H1 (cell line): Measurements from ENCODE around the gene NR3C2.

Source experiments
- CREB1 ChIP-seq: IDR thresholded peaks from 2 replicates; pipeline ENCODE4 v1.6.1; 2012; ENCODE audit warnings: inconsistent platforms
- GABPA ChIP-seq: IDR thresholded peaks from 2 replicates; pipeline ENCODE4 v1.6.1; 2011; ENCODE audit warnings: mild to moderate bottlenecking, low read length, moderate library complexity, borderline replicate concordance; ENCODE audit not compliant: insufficient read depth
- POLR2A ChIP-seq, 2 experiments: IDR thresholded peaks; 1 replicate in 1 of 2; 2 replicates in 1 of 2; pipeline ENCODE4 v1.6.1; 2011; ENCODE audit warnings: low read depth in 2 of 2, low read length in 2 of 2, mild to moderate bottlenecking in 2 of 2; ENCODE audit errors: control extremely low read depth in 1 of 2
- POLR2AphosphoS5 ChIP-seq: IDR thresholded peaks from 2 replicates; pipeline ENCODE4 v1.6.1; 2011; ENCODE audit warnings: low read depth, low read length
- USF2 ChIP-seq: IDR thresholded peaks from 2 replicates; pipeline ENCODE4 v1.6.1; 2011; ENCODE audit warnings: low read length, improper control_type of control experiment
- YY1 ChIP-seq: IDR thresholded peaks from 2 replicates; pipeline ENCODE4 v1.6.1; 2011; ENCODE audit warnings: low read depth, mild to moderate bottlenecking, low read length
- TF ChIP-seq, protein P1 (sequence below), 3 experiments: IDR thresholded peaks; 1 replicate in 2 of 3; 2 replicates in 1 of 3; pipeline versions ENCODE4 v1.5.1 to v1.6.1; 2011; ENCODE audit warnings: low read length in 3 of 3, mild to moderate bottlenecking in 3 of 3, inconsistent platforms in 2 of 3, low read depth in 1 of 3, moderate library complexity in 1 of 3; ENCODE audit not compliant: insufficient read depth in 1 of 3; ENCODE audit errors: control extremely low read depth in 1 of 3

DNA sequence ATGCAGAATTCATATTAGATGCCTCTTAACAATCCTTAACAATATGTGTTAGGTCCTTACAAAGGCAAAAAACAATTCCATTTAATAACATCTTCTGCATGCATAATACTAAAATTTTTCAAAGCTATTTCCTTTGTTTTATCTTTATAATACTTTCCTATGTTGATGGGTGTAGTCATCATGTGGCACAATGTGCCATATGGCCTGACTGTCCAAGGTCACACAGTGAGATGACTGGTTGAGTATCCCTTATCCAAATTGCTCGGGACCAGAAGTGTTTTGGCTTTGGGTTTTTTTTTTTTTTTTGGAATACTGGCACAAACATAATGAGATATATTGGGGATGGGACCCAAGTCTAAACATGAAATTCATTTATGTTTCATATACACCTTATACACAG is 77.7 kb downstream of the NR3C2 start:
- TF ChIP-seq CREB1, result no peak
- TF ChIP-seq POLR2AphosphoS5, result no peak
- TF ChIP-seq, protein P1, sequence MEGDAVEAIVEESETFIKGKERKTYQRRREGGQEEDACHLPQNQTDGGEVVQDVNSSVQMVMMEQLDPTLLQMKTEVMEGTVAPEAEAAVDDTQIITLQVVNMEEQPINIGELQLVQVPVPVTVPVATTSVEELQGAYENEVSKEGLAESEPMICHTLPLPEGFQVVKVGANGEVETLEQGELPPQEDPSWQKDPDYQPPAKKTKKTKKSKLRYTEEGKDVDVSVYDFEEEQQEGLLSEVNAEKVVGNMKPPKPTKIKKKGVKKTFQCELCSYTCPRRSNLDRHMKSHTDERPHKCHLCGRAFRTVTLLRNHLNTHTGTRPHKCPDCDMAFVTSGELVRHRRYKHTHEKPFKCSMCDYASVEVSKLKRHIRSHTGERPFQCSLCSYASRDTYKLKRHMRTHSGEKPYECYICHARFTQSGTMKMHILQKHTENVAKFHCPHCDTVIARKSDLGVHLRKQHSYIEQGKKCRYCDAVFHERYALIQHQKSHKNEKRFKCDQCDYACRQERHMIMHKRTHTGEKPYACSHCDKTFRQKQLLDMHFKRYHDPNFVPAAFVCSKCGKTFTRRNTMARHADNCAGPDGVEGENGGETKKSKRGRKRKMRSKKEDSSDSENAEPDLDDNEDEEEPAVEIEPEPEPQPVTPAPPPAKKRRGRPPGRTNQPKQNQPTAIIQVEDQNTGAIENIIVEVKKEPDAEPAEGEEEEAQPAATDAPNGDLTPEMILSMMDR (IDR thresholded peaks at IDR 0.05; ENCODE audit: control extremely low read depth in 1 of 3, insufficient read depth in 1 of 3, low read depth in 1 of 3, low read length in 3 of 3), result no peak
- TF ChIP-seq POLR2A (IDR thresholded peaks at IDR 0.05; ENCODE audit: control extremely low read depth in 1 of 2, low read depth in 2 of 2, low read length in 2 of 2), result no peak
- no peak for TF ChIP-seq GABPA
- no peak for TF ChIP-seq USF2
- no peak for TF ChIP-seq YY1
